OCI-LY3 (cell line): ENCODE results near the gene TMEM245.

ENCODE experiments used
- H2AFZ ChIP-seq: fragments of 200-600, 300-600 bp; shearing (Covaris generic); 2 replicates; pipeline ENCODE4 v1.6.0; 2014; ENCODE audit warnings: antibody characterized with exemption, low read depth, low read length
- H3K27ac ChIP-seq: fragments of 200-600, 300-600 bp; sonication (generic); 2 replicates; pipeline ENCODE4 v1.5.1; 2014; ENCODE audit warnings: mild to moderate bottlenecking, low read length, moderate library complexity, mixed read lengths
- H3K27me3 ChIP-seq: fragments of 200-600, 300-600 bp; sonication (generic); 2 replicates; pipeline ENCODE4 v1.6.1; 2014; ENCODE audit warnings: low read depth, low read length, mixed read lengths
- H3K36me3 ChIP-seq: fragments of 200-600, 300-600 bp; sonication (generic); replicated peaks from 2 replicates; pipeline ENCODE3; 2014; ENCODE audit warnings: low read depth, low read length, mixed read lengths
- H3K4me1 ChIP-seq: fragments of 300-600, 200-600 bp; sonication (generic); 2 replicates; pipeline ENCODE4 v1.6.1; 2014; ENCODE audit warnings: low read length, mixed read lengths
- H3K4me2 ChIP-seq: fragments of 200-600, 300-600 bp; sonication (generic); 2 replicates; pipeline ENCODE4 v1.6.1; 2014; ENCODE audit warnings: low read length, mixed read lengths
- H3K4me3 ChIP-seq: fragments of 300-600, 200-600 bp; sonication (generic); 2 replicates; pipeline ENCODE4 v1.5.1; 2014; ENCODE audit warnings: antibody characterized with exemption, mild to moderate bottlenecking, low read length, moderate library complexity
- H3K79me2 ChIP-seq: fragments of 300-600, 200-600 bp; shearing (Covaris generic); 2 replicates; pipeline ENCODE4 v1.6.1; 2014; ENCODE audit warnings: mild to moderate bottlenecking, low read length, mixed read lengths
- H3K9ac ChIP-seq: fragments of 300-600, 200-600 bp; shearing (Covaris generic); 2 replicates; pipeline ENCODE4 v1.6.0; 2014; ENCODE audit warnings: mild to moderate bottlenecking, low read length, moderate library complexity
- H3K9me3 ChIP-seq: fragments of 200-600, 300-600 bp; shearing (Covaris generic); 2 replicates; pipeline ENCODE4 v1.6.1; 2014; ENCODE audit warnings: low read length, mixed read lengths; ENCODE audit not compliant: insufficient read depth
- H4K20me1 ChIP-seq: fragments of 200-600, 300-600 bp; sonication (generic); 2 replicates; pipeline ENCODE4 v1.6.1; 2016; ENCODE audit warnings: low read length, mixed read lengths; ENCODE audit not compliant: insufficient read depth
- EZH2phosphoT487 ChIP-seq: fragments of 200-600 bp; shearing (Covaris generic); IDR thresholded peaks from 2 replicates; pipeline ENCODE4 v1.6.1; 2018; ENCODE audit warnings: antibody characterized with exemption, mixed run types, low read depth
- TF ChIP-seq, protein P1 (sequence below): fragments of 200-600, 300-600 bp; sonication (generic); IDR thresholded peaks from 2 replicates; pipeline ENCODE4 v1.5.1; 2014; ENCODE audit warnings: antibody characterized with exemption, low read length, low read depth

The TMEM245 gene

DNA sequence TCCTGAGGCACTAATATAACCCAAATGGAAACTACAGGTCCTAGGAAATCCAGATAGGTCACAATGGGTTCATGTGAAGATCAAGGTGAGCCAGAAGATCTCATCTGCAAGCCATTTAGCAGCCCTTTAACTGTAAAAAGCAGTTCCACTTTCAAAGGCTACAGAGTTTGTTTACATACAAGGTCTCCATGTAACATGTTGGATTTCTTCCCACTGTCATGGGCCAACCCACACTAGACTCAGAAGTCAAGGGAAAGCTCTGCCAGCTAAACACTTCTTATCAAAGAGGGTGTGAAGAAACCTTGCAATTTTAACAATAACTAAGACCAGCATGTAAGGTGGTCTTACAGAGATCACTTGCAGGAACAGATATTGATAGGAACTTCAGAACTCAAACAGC lies 102.7 kb downstream of the TMEM245 start:
- Histone ChIP-seq H3K9ac (no peak overlapping the region), H3K9me3 (no peaks in the 10 kb centered on the region), H3K4me2 (peak overlapping the region; percentile 80), H3K27me3 (peaks cover 4% of the 10 kb centered on the region; the same call in 1 of the 2 replicates), H2AFZ (no peak overlapping the region), H3K79me2 (no peaks in the 10 kb centered on the region), H3K4me3 (peak overlapping the region; percentile 58), H3K27ac (0 out of 2 replicates have a peak overlapping the region, but pooled peaks have one; percentile 25), H3K36me3 (peaks cover 21% of the 10 kb centered on the region), H4K20me1 (peaks cover 36% of the 10 kb centered on the region), H3K4me1 (peaks cover 41% of the 10 kb centered on the region)
- TF ChIP-seq, protein P1, sequence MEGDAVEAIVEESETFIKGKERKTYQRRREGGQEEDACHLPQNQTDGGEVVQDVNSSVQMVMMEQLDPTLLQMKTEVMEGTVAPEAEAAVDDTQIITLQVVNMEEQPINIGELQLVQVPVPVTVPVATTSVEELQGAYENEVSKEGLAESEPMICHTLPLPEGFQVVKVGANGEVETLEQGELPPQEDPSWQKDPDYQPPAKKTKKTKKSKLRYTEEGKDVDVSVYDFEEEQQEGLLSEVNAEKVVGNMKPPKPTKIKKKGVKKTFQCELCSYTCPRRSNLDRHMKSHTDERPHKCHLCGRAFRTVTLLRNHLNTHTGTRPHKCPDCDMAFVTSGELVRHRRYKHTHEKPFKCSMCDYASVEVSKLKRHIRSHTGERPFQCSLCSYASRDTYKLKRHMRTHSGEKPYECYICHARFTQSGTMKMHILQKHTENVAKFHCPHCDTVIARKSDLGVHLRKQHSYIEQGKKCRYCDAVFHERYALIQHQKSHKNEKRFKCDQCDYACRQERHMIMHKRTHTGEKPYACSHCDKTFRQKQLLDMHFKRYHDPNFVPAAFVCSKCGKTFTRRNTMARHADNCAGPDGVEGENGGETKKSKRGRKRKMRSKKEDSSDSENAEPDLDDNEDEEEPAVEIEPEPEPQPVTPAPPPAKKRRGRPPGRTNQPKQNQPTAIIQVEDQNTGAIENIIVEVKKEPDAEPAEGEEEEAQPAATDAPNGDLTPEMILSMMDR, result no peak
- TF ChIP-seq EZH2phosphoT487, result no peak

DNA sequence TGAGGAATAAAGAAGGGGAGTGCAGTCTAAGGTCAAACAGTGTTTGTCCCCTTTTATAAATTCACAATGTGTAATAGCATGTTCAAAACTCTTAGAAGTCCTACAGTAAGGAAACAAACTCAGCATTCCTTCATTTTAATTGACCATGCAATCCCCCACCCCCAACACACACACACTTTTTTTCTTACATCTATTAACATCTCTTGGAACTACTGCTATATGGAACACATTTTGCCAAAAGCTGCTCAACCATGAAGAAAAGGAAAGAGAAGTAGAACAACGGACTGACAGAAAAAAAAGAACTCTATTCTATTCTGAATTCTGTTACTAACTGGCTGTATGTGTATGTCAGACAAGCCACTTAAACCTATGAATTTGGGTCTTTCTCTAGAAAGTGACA lies 103.6 kb downstream of the TMEM245 start:
- TF ChIP-seq, protein P1, result no peak
- TF ChIP-seq EZH2phosphoT487, result no peak
- Histone ChIP-seq H3K9ac (no peak overlapping the region), H3K36me3 (peaks cover 21% of the 10 kb centered on the region), H3K27me3 (peaks cover 4% of the 10 kb centered on the region; the same call in 1 of the 2 replicates), H3K27ac (no peak overlapping the region), H4K20me1 (peaks cover 43% of the 10 kb centered on the region), H3K4me1 (peaks cover 49% of the 10 kb centered on the region), H3K4me3 (no peak overlapping the region), H2AFZ (no peak overlapping the region), H3K79me2 (0 out of 2 replicates have a peak, but pooled peaks cover 3% of the 10 kb centered on the region), H3K9me3 (no peaks in the 10 kb centered on the region), H3K4me2 (no peak overlapping the region)

DNA sequence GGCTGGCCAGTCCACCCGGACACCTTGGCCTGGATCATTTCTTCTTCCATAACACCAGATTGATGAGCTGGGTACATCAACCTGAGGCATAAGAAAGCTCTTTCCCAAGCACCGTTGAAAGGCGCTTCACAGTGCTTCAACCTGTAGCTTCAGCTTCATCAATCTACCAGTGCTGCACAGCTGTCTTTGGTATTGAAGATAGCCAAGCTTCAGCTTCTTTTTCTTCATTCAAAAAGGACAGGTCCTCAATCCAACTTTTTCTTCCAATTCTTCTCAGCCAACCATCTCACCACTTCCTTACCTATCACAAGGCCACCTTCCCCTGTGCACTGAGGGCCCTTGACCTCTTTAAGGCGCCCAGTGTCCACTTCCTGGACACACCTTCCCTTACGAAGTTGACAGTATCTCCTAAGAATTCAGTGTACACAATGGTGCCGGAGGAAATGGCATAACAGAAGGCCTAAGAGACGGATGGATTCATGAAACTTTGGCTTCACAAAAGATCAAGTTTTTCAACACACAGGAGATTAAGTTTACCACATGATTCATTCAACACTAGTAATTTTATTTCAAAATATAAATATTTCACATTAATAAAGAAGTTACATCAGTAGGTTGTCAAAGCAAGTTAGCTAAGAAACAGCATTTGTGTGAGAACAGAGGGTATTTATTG lies 105.0 kb downstream of the TMEM245 start:
- Histone ChIP-seq H4K20me1 (peaks cover 47% of the 10 kb centered on the region), H3K4me3 (no peak overlapping the region), H3K27me3 (peaks cover 4% of the 10 kb centered on the region; the same call in 1 of the 2 replicates), H2AFZ (no peak overlapping the region), H3K79me2 (0 out of 2 replicates have a peak, but pooled peaks cover 3% of the 10 kb centered on the region), H3K9me3 (no peaks in the 10 kb centered on the region), H3K4me1 (peaks cover 57% of the 10 kb centered on the region), H3K36me3 (peaks cover 18% of the 10 kb centered on the region), H3K4me2 (no peak overlapping the region), H3K27ac (no peak overlapping the region), H3K9ac (no peak overlapping the region)
- TF ChIP-seq, protein P1, result no peak
- no peak for TF ChIP-seq EZH2phosphoT487

DNA sequence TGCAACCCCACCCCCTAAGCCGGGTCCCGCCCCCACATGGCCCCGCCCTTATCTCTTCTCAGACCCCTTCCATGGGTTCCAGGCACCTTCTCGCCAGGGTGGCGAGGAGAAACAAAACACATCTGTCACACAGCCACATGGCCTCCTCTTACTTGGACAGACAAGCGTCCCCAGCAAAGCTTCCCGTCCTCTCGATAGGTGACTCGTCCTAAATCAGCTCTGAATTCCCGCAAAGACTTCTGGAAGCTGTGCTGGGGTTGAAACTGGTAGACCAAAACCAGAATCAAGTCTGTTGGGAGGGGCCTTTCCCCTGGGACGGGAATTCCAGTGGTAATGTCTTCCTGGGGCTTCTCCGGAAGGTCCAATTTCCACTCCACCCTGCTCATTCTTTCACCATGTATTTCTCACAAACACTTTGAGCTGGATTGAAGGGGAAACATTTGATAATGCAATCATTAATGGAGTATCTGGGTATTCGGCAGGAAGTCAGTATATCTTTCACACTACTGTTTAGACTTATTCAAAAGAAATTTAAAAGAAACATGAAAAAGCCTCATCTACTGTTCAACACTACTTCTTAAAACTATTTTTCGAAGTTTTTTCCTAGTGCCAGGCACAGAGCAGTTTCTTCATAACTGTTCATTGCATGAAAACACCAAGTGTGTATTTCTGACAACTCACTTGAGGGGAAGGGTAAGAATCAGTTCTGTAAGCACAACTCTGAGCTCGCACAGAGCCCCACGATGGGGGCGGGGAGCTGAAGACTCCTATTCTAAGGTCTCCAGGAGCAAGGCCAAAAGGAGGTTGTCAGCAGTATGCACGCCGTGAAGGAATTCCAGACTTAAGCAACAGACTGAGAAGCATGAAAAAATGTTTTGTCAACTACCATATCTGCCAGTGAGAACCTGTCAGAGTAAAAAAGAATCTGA lies 105.8 kb downstream of the TMEM245 start:
- H3K9me3 ChIP-seq, result no peaks in the 10 kb centered on the region
- H3K36me3 ChIP-seq, result peaks cover 10% of the 10 kb centered on the region
- 0 out of 2 replicates have a peak, but pooled peaks cover 3% of the 10 kb centered on the region for H3K79me2 ChIP-seq
- H3K27me3 ChIP-seq, result peaks cover 4% of the 10 kb centered on the region; the same call in 1 of the 2 replicates
- no peak overlapping the region for H3K9ac ChIP-seq
- H3K4me3 ChIP-seq, result peak overlapping the region; percentile 62
- no peak overlapping the region for H2AFZ ChIP-seq
- H3K27ac ChIP-seq, result no peak overlapping the region
- peaks cover 42% of the 10 kb centered on the region for H4K20me1 ChIP-seq
- peaks cover 53% of the 10 kb centered on the region for H3K4me1 ChIP-seq
- peak overlapping the region; percentile 62 for H3K4me2 ChIP-seq
- no peak for TF ChIP-seq EZH2phosphoT487
- TF ChIP-seq, protein P1, result no peak
